ENCODE data around the gene LIPF. TPM values are rescaled to one million over a fixed set of nuclear protein-coding genes. Genes with fewer than 3 reads are reported as not detected.

Gene LIPF
- total RNA-seq, 1 donor from 2014 or later: not detected

DNA sequence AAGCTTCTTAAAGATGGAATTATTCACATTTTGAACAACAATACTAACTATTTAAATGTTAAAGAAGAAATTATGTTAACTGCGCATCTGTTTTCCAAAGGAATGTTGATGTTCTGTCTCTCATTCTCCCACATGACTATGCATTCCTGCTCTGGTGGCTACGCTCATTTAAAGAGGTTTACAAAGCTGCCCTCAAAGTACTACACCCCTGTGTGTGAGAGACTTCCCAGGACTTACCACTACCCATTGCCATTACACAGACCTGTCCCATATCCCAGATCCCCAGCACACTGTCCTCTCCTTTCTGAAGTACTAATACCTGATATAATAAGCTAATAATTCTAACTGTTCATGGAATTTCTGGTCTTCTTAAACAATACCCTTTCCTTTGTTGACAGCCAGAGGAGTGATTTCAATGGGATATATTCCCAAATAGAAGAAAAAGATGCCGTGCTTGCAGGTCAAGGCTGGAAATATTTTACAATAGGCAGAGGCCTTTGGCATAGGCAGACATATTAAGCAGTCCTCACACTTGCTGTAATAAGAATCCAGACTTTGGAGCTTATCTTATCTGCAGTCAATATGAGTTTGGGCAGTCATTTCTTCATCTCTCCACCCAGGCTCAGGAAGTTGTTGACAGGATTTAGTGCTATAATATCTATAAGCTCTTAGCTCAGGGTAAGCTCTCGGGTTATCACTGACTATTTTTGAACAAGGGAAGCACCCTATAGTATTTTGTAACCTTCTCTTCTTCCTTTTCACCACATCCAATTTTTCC lies 12.2 kb downstream of the LIPF start:
- intact Hi-C loops (cut with micrococcal nuclease): no loop called here

- intact Hi-C loops (cut with micrococcal nuclease): no loop called here
Measured at GRCh38 chr10:88680958-88681357, 16.7 kb downstream of the LIPF start.

GRCh38 chr10:88682491-88682890 lies 18.2 kb downstream of the LIPF start:
- intact Hi-C loops (cut with micrococcal nuclease): no loop called here

- intact Hi-C loops (cut with micrococcal nuclease): loop anchor here (1.0 kb wide), 5 partner anchors 122 to 529 kb away; no protein-coding TSS in a partner anchor
Measured at GRCh38 chr10:88687853-88688467, 23.7 kb downstream of the LIPF start.

GRCh38 chr10:88689366-88689765 lies 25.1 kb downstream of the LIPF start:
- intact Hi-C loops (cut with micrococcal nuclease): no loop called here

GRCh38 chr10:88693392-88694020 lies 29.3 kb downstream of the LIPF start:
- intact Hi-C loops (cut with micrococcal nuclease): no loop called here

- intact Hi-C loops (cut with micrococcal nuclease): no loop called here
Measured at GRCh38 chr10:88702848-88703597, 38.8 kb downstream of the LIPF start.

DNA sequence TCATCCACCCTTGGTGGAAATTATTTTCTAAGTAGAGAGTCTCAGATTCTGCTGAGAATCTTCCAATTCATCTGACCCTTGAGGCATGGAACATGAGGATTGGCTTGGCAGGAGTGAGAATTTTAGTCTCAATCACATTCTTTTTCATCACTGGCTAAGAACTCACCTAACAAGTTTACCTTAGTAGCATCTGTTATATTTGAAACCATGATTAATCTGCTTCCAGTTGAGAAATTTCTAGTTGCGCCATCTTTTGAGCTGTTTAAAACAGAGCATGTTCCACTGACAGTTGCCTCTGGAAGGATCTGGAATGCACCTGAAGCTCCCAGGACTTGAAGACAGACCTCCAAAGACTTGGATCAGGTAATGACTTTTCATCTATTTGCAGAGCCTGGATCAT lies 41.7 kb downstream of the LIPF start, which contains the start of gene LIPK:
Gene LIPK (plus strand): TSS at position 292 of the 400 bp plus-strand sequence. CDS start 18,295 bp downstream, outside the sequence.
- intact Hi-C loops (cut with micrococcal nuclease): loop anchor here (5.0 kb wide), 1 partner anchor 76 kb away; no protein-coding TSS in a partner anchor

- intact Hi-C loops (cut with micrococcal nuclease): loop anchor here (5.0 kb wide), 1 partner anchor 75 kb away; no protein-coding TSS in a partner anchor
Measured at GRCh38 chr10:88707429-88708155, 43.4 kb downstream of the LIPF start.

DNA sequence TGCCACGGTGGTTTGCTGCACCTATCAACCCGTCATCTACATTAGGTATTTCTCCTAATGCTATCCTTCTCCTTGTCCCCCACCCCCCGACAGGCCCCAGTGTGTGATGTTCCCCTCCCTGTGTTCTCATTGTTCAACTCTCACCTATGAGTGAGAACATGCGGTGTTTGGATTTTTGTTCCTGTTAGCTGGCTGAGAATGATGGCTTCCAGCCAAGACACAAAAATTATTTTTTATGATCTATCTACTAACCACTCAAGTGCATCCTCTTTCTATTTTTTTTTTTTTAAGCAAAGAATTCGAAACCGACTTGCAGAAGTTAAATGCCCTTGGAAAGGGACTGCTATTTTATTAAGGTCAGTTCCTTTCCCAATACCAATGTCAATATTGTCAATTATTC lies 45.1 kb downstream of the LIPF start:
- intact Hi-C loops (cut with micrococcal nuclease): loop anchor here (5.0 kb wide), 1 partner anchor 73 kb away; no protein-coding TSS in a partner anchor

- intact Hi-C loops (cut with micrococcal nuclease): no loop called here
Measured at GRCh38 chr10:88715517-88715916, 51.3 kb downstream of the LIPF start.

GRCh38 chr10:88721392-88721791 lies 57.1 kb downstream of the LIPF start:
- intact Hi-C loops (cut with micrococcal nuclease): no loop called here

GRCh38 chr10:88725798-88726197 lies 61.6 kb downstream of the LIPF start:
- intact Hi-C loops (cut with micrococcal nuclease): no loop called here

- intact Hi-C loops (cut with micrococcal nuclease): no loop called here
Measured at GRCh38 chr10:88728107-88728763, 64.0 kb downstream of the LIPF start.

Other genes starting within 250 kb of the LIPF start
- 2.1 TPM in 2 replicates for gene RNLS, start 81.1 kb upstream of the LIPF start, total RNA-seq
- 0.10 TPM in 1 of 2 replicates, not detected in the other for gene LIPJ, start 77.7 kb upstream of the LIPF start, total RNA-seq
- not detected in 2 replicates for gene LIPK, start 41.8 kb downstream of the LIPF start, total RNA-seq
- not detected in 2 replicates for gene LIPN, start 95.6 kb downstream of the LIPF start, total RNA-seq
- not detected in 2 replicates for gene LIPM, start 138.3 kb downstream of the LIPF start, total RNA-seq
- gene ANKRD22, start 187.4 kb downstream of the LIPF start, total RNA-seq: 0.42 TPM in 1 of 2 replicates, not detected in the other
- gene STAMBPL1, start 215.8 kb downstream of the LIPF start, total RNA-seq: 36.5 and 44.3 TPM in 2 replicates

All from T-helper 1 cell treated with Interleukin-12 subunit alpha and Interleukin-12 subunit beta and Interleukin-4 antibody, amounts not matched to agents 30 ng/mL and 1 ng/mL, for 36 hours (primary cell).